Hematopoietic multipotent progenitor cell treated with erythropoietin and hydrocortisone succinate and interleukin-3 and kit ligand, for 17 days (in vitro differentiated cells): ENCODE results near the gene MARCO.

Experiments
- DNase-seq: peaks from one replicate; pipeline ENCODE4 v3.0.0-alpha.2; 2015; ENCODE audit warnings: low spot score

MARCO gene

GRCh38 chr2:118942031-118942430, at the start of gene MARCO:
MARCO (plus strand) TSS chr2:118942194; CDS start chr2:118942301, 107 bp downstream.
- DNase-seq = no peak

- DNase-seq = no peak
Observed at GRCh38 chr2:118893100-118893499, 48.9 kb upstream of the MARCO start.

GRCh38 chr2:118902266-118903028, 39.5 kb upstream of the MARCO start:
- no peak for DNase-seq

GRCh38 chr2:118903029-118903351, 39.0 kb upstream of the MARCO start:
- no peak for DNase-seq

GRCh38 chr2:118903551-118904479, 38.2 kb upstream of the MARCO start:
- no peak for DNase-seq

GRCh38 chr2:118905206-118905605, 36.8 kb upstream of the MARCO start:
- DNase-seq = no peak

- no peak for DNase-seq
Observed at GRCh38 chr2:118906186-118906585, 35.8 kb upstream of the MARCO start.

- no peak for DNase-seq
Observed at GRCh38 chr2:118907759-118908158, 34.2 kb upstream of the MARCO start.

GRCh38 chr2:118909191-118909590, 32.8 kb upstream of the MARCO start:
- DNase-seq = no peak

- no peak for DNase-seq
Observed at GRCh38 chr2:118911166-118911856, 30.7 kb upstream of the MARCO start.

GRCh38 chr2:118911936-118912335, 30.1 kb upstream of the MARCO start:
- DNase-seq = no peak

GRCh38 chr2:118913131-118913802, 28.7 kb upstream of the MARCO start:
- no peak for DNase-seq

GRCh38 chr2:118913803-118914645, 28.0 kb upstream of the MARCO start:
- no peak for DNase-seq

- no peak for DNase-seq
Observed at GRCh38 chr2:118914721-118915453, 27.1 kb upstream of the MARCO start.

- DNase-seq = no peak
Observed at GRCh38 chr2:118918017-118918416, 24.0 kb upstream of the MARCO start.

GRCh38 chr2:118921646-118922045, 20.3 kb upstream of the MARCO start:
- no peak for DNase-seq

- no peak for DNase-seq
Observed at GRCh38 chr2:118922254-118922653, 19.7 kb upstream of the MARCO start.

GRCh38 chr2:118923371-118923770, 18.6 kb upstream of the MARCO start:
- no peak for DNase-seq

GRCh38 chr2:118925476-118925875, 16.5 kb upstream of the MARCO start:
- no peak for DNase-seq

GRCh38 chr2:118925981-118926380, 16.0 kb upstream of the MARCO start:
- DNase-seq = no peak
